ENCODE results near the gene ACHE.

DNA sequence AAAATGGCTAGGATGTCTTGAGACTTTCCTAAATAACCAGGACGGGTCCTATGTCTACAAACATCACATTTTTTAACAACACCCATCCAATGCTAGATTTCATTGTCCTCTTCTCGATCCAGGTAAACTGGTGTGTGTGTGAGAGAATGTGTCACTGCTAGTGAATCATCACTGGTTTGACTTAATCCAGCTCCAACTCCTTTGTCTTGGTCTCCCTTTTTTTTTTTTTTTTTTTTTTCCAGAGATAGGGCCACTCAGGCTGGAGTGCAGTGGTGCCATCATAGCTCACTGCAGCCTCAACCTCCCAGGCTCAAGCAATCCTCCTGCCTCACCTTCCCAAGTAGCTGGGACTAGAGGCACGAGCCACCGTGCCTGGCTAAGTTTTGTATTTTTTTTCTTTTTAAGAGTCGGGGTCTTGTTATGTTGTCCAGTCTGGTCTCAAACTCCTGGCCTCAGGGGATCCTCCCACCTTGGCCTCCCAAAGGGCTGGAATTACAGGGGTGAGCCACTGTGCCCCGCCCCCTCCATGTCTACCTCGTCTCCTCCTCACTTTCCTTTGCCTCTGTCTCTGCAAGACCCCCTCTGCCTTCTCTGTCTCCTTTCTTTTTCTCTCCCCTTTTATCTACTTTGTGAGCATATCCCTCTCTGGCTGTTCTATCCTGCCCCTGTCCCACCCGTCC, 4.0 kb downstream of the ACHE start:
- TF ChIP-seq EZH2 (IDR thresholded peaks at IDR 0.05; ENCODE audit: low read length, unreplicated experiment): no peak
- TF ChIP-seq, protein P1, sequence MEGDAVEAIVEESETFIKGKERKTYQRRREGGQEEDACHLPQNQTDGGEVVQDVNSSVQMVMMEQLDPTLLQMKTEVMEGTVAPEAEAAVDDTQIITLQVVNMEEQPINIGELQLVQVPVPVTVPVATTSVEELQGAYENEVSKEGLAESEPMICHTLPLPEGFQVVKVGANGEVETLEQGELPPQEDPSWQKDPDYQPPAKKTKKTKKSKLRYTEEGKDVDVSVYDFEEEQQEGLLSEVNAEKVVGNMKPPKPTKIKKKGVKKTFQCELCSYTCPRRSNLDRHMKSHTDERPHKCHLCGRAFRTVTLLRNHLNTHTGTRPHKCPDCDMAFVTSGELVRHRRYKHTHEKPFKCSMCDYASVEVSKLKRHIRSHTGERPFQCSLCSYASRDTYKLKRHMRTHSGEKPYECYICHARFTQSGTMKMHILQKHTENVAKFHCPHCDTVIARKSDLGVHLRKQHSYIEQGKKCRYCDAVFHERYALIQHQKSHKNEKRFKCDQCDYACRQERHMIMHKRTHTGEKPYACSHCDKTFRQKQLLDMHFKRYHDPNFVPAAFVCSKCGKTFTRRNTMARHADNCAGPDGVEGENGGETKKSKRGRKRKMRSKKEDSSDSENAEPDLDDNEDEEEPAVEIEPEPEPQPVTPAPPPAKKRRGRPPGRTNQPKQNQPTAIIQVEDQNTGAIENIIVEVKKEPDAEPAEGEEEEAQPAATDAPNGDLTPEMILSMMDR (conservative IDR thresholded peaks at IDR 0.05; ENCODE audit: low read depth, low read length): no peak
- TF ChIP-seq EZH2phosphoT487 (IDR thresholded peaks at IDR 0.05; ENCODE audit: borderline replicate concordance, low read length): no peak
